RWPE2 (cell line): ENCODE data around the gene PPP4R4.

ENCODE experiments used
- ATAC-seq: fragments of 200-7000 bp; cut with Tn5 transposase; 3 replicates; pipeline ENCODE4 v1.9.1; 2021; ENCODE audit warnings: low read depth
- DNase-seq: peaks from one replicate; pipeline ENCODE4 v3.0.0-alpha.2; 2020; ENCODE audit warnings: low spot score
- H3K27ac ChIP-seq: fragments of 450-650 bp; 2 replicates; pipeline ENCODE4 v1.5.1; 2017; ENCODE audit warnings: mild to moderate bottlenecking; ENCODE audit not compliant: poor library complexity, severe bottlenecking
- H3K27me3 ChIP-seq: fragments of 250-450 bp; sonication (Bioruptor Pico); 2 replicates; pipeline ENCODE4 v1.5.1; 2021; ENCODE audit warnings: mild to moderate bottlenecking, moderate library complexity; ENCODE audit not compliant: insufficient read depth, poor library complexity, severe bottlenecking
- H3K36me3 ChIP-seq: fragments of 250-450 bp; sonication (Bioruptor Pico); 2 replicates; pipeline ENCODE4 v1.5.1; 2020; ENCODE audit warnings: low read depth, mild to moderate bottlenecking, moderate library complexity
- H3K4me1 ChIP-seq: fragments of 250-450 bp; sonication (Bioruptor Pico); 2 replicates; pipeline ENCODE4 v1.5.1; 2021; ENCODE audit warnings: mild to moderate bottlenecking, moderate library complexity; ENCODE audit not compliant: insufficient read depth, poor library complexity, severe bottlenecking
- H3K4me3 ChIP-seq: fragments of 250-450 bp; sonication (Bioruptor Pico); 2 replicates; pipeline ENCODE4 v1.5.1; 2021; ENCODE audit warnings: mild to moderate bottlenecking, moderate library complexity; ENCODE audit not compliant: severe bottlenecking
- H3K9me3 ChIP-seq: fragments of 250-450 bp; sonication (Bioruptor Pico); 2 replicates; pipeline ENCODE4 v1.5.1; 2021; ENCODE audit warnings: mild to moderate bottlenecking, moderate library complexity; ENCODE audit not compliant: severe bottlenecking
- TF ChIP-seq, protein P1 (sequence below): fragments of 450-650 bp; IDR thresholded peaks from one replicate; pipeline ENCODE4 v1.5.1; 2017; ENCODE audit warnings: mild to moderate bottlenecking, moderate library complexity; ENCODE audit not compliant: poor library complexity, severe bottlenecking

The PPP4R4 gene

DNA sequence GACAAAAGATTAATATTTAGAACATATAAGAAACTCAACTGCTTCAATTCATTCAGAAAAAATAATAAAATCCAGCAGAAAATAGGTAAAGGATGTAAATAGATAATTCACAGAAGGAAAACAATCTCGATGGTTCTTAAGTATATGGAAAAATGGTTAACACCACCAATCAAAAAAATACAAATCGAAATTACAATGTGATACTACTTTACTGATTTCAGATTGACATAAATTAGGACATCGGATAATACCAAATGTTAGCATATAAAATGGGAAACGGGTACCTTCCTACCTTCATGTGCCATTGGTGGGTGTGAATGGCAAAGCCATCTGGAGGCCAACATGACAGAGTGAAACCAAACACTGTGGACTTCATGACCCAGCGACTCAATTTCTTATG is 1.6 kb upstream of the PPP4R4 start:
- no peaks in the 10 kb centered on the region for H3K27me3 ChIP-seq
- peaks cover 5% of the 10 kb centered on the region for H3K36me3 ChIP-seq
- DNase-seq (no peak), ATAC-seq (no peak)
- no peak overlapping the region for H3K4me3 ChIP-seq
- TF ChIP-seq, protein P1, sequence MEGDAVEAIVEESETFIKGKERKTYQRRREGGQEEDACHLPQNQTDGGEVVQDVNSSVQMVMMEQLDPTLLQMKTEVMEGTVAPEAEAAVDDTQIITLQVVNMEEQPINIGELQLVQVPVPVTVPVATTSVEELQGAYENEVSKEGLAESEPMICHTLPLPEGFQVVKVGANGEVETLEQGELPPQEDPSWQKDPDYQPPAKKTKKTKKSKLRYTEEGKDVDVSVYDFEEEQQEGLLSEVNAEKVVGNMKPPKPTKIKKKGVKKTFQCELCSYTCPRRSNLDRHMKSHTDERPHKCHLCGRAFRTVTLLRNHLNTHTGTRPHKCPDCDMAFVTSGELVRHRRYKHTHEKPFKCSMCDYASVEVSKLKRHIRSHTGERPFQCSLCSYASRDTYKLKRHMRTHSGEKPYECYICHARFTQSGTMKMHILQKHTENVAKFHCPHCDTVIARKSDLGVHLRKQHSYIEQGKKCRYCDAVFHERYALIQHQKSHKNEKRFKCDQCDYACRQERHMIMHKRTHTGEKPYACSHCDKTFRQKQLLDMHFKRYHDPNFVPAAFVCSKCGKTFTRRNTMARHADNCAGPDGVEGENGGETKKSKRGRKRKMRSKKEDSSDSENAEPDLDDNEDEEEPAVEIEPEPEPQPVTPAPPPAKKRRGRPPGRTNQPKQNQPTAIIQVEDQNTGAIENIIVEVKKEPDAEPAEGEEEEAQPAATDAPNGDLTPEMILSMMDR = no peak
- H3K9me3 ChIP-seq = no peaks in the 10 kb centered on the region
- peaks cover 33% of the 10 kb centered on the region for H3K4me1 ChIP-seq
- H3K27ac ChIP-seq = no peak overlapping the region

DNA sequence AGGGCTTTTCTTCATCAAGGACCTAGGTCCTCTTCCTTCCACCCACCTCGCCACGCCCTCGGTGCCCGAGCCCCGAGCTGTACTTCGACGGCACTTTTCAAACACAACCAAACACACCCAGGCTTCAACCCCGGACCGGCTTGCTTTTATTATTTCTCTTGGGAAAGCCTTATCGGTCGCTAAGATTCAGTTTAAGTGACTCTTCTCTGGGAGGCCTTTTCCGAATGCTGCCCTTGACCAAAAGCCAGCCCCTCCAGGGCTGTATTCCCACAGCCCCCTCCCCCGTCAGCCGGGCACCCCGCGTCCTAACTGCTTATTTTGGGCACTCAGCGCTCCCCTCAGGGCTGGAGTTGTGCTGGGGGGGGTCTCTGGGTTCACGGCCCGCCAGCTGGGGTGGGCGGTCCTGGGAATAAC is 644 bp upstream of the PPP4R4 start:
- H3K9me3 ChIP-seq = no peaks in the 10 kb centered on the region
- ATAC-seq = peak; percentile 1; the same call in 1 of the 3 replicates
- peak; percentile 75 for DNase-seq
- H3K36me3 ChIP-seq = peaks cover 5% of the 10 kb centered on the region
- peak overlapping the region; percentile 70 for H3K4me3 ChIP-seq
- peaks cover 42% of the 10 kb centered on the region for H3K4me1 ChIP-seq
- TF ChIP-seq, protein P1 = no peak
- H3K27ac ChIP-seq = no peak overlapping the region
- no peaks in the 10 kb centered on the region for H3K27me3 ChIP-seq

DNA sequence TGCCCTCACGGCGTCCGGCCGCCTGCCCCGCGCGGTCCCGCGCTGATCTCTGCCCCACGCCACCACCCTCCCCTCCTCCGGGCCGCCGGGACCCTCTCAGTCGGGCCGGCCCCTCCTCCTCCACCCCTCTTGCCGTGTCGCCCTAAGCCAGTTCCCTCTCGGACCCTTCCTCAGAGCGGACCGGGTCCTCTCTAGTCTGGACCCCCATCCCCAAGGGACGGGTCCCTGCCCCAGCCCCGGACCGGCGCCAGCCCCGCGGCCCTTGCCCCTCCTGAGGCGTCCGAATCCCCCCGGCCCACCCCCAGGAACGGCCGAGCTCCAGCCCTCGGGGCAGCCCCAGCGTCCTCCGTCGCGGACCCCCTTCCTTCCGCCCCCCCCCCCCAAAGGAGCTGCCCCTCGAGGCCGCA is 485 bp downstream of the PPP4R4 start:
- TF ChIP-seq, protein P1 = no peak
- H3K4me1 ChIP-seq = peaks cover 42% of the 10 kb centered on the region
- peaks cover 5% of the 10 kb centered on the region for H3K36me3 ChIP-seq
- no peaks in the 10 kb centered on the region for H3K9me3 ChIP-seq
- H3K27ac ChIP-seq = peak overlapping the region; percentile 43
- ATAC-seq (no peak; the same call in 2 of the 3 replicates), DNase-seq (no peak)
- no peaks in the 10 kb centered on the region for H3K27me3 ChIP-seq
- peak overlapping the region; percentile 70 for H3K4me3 ChIP-seq

DNA sequence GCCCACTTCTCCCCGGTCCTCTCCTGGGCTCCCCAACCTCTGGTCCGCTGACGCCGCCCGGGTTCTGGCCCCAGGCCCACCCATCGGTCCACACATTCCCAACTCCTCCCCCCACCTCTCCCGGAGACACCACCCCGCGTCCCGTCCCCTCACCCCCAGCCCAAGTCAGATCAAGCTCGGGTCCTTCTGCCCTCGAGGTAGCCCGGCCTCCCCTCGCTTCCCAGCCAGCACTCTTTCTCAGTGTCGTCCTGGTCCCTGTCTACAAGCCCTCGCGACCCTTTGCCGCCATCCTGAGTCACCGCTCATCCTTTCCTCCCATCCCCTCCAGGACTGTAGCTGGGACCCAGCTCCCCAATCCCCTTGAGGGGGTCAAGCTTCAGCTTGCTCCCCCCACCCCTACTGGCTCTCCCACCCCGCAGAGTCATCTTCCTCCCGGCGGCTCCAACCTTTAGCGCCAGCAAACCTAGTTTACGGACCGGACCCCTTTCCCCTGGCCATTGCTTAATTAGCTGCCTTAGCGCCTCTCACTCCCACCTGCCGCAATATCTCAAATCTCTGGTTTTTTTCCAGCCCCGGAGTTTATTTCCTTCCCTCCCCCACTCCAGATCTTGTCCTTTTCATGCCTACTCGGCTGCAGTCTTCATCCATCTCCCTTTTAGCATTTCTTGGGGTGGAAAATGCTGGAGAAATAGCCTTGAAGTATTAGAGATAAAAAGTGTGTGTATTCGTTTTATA is 1.1 kb downstream of the PPP4R4 start:
- Histone ChIP-seq H3K9me3 (no peaks in the 10 kb centered on the region), H3K4me1 (peaks cover 42% of the 10 kb centered on the region), H3K27me3 (no peaks in the 10 kb centered on the region), H3K27ac (peak overlapping the region; percentile 43), H3K36me3 (peaks cover 5% of the 10 kb centered on the region), H3K4me3 (peak overlapping the region; percentile 70)
- ATAC-seq (peak; percentile 3; the same call in 1 of the 3 replicates), DNase-seq (peak; percentile 66)
- TF ChIP-seq, protein P1 = no peak

DNA sequence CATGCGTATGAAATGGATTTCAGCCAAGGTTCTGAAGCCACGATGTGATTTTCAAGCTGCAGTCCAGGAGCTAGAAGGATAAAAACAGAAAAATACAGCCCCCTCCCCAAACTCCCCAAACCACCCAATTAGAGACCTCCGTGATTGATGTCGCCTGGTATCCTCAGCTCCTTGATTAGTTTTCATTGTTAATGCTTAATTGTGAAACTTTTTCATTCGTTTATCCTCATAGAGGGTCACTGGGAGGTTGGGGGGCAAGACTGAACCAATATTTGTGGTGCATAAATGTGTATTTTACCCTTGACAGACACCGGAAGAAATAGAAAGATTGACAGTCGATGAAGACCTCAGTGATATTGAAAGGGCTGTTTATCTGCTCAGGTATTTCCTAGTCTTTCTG is 1.6 kb downstream of the PPP4R4 start:
- Histone ChIP-seq H3K9me3 (no peaks in the 10 kb centered on the region), H3K27ac (peak overlapping the region; percentile 43), H3K4me1 (peaks cover 42% of the 10 kb centered on the region), H3K4me3 (peak overlapping the region; percentile 70), H3K36me3 (peaks cover 5% of the 10 kb centered on the region), H3K27me3 (no peaks in the 10 kb centered on the region)
- DNase-seq = no peak
- ATAC-seq = no peak
- TF ChIP-seq, protein P1 = no peak
